HL-60 (cell line): ENCODE data around the gene NCOA3.

ENCODE experiments used
- DNase-seq, 2 experiments: peaks; one replicate each; pipeline ENCODE4 v3.0.0-alpha.2; 2010 to 2020; ENCODE audit warnings: low read depth in 1 of 2, low spot score in 1 of 2
- H3K27ac ChIP-seq: fragments of 250-450 bp; sonication (Bioruptor Pico); replicated peaks from 2 replicates; pipeline ENCODE4 v1.5.1; 2020; ENCODE audit warnings: mild to moderate bottlenecking, moderate library complexity
- H3K27me3 ChIP-seq: fragments of 250-450 bp; sonication (Bioruptor Pico); 2 replicates; pipeline ENCODE4 v1.5.1; 2021; ENCODE audit warnings: mild to moderate bottlenecking, moderate library complexity; ENCODE audit not compliant: insufficient read depth, poor library complexity, severe bottlenecking
- H3K4me3 ChIP-seq: replicated peaks from 2 replicates; pipeline ENCODE4 v1.5.1; 2011; ENCODE audit warnings: mild to moderate bottlenecking, control low read depth, low read length; ENCODE audit not compliant: insufficient read depth
- CTCF ChIP-seq: IDR thresholded peaks from one replicate; pipeline ENCODE4 v1.5.1; 2011; ENCODE audit warnings: low read length, control low read depth, inconsistent platforms; ENCODE audit not compliant: insufficient read depth
- GABPA ChIP-seq: IDR thresholded peaks from 2 replicates; pipeline ENCODE4 v1.6.1; 2012; ENCODE audit warnings: low read depth
- POLR2AphosphoS5 ChIP-seq: IDR thresholded peaks from 2 replicates; pipeline ENCODE4 v1.6.1; 2012; ENCODE audit warnings: low read depth
- REST ChIP-seq: IDR thresholded peaks from 2 replicates; pipeline ENCODE4 v1.6.1; 2012; ENCODE audit warnings: low read depth; ENCODE audit not compliant: insufficient replicate concordance
- SPI1 ChIP-seq: IDR thresholded peaks from 2 replicates; pipeline ENCODE4 v1.6.1; 2012; ENCODE audit warnings: low read depth, mild to moderate bottlenecking, borderline replicate concordance

The NCOA3 gene

GRCh38 chr20:47610247-47610944, 108.7 kb downstream of the NCOA3 start:
- no peak overlapping the region for H3K27ac ChIP-seq
- peak; percentile 13 to 24 for DNase-seq

GRCh38 chr20:47610945-47611250, 109.2 kb downstream of the NCOA3 start:
- no peak for DNase-seq
- Histone ChIP-seq H3K27me3 (no peaks in the 10 kb centered on the region), H3K27ac (no peak overlapping the region), H3K4me3 (no peak overlapping the region)
- TF ChIP-seq REST (no peak), GABPA (no peak), POLR2AphosphoS5 (no peak), CTCF (no peak), SPI1 (no peak)

More at GRCh38 chr20:47610247-47610944, 108.7 kb downstream of the NCOA3 start:
- no peaks in the 10 kb centered on the region for H3K27me3 ChIP-seq
- no peak overlapping the region for H3K4me3 ChIP-seq
- TF ChIP-seq POLR2AphosphoS5 (no peak), CTCF (no peak), REST (no peak), SPI1 (no peak), GABPA (no peak)

- H3K4me3 ChIP-seq = no peak overlapping the region
- no peak overlapping the region for H3K27ac ChIP-seq
- no peak for TF ChIP-seq GABPA
- no peak for TF ChIP-seq REST
- no peak for TF ChIP-seq POLR2AphosphoS5
- no peak for TF ChIP-seq CTCF
- no peak for TF ChIP-seq SPI1
- H3K27me3 ChIP-seq = no peaks in the 10 kb centered on the region
- DNase-seq = no peak
These were observed 110.1 kb downstream of the NCOA3 start for GRCh38 chr20:47611785-47612184.
